K562 (cell line): Measurements from ENCODE around the gene UBE2L6. TPM values are rescaled to one million over a fixed set of nuclear protein-coding genes. Genes with fewer than 3 reads are reported as not detected.

ENCODE experiments used
- ATAC-seq: fragments of 200-7000 bp; cut with Tn5 transposase; 3 replicates; pipeline ENCODE4 v1.9.1; 2020; ENCODE audit warnings: moderate library complexity
- BruUV-seq: library from RNA; stranded (reverse); fragments of 400-500 nt; replicated peaks from 2 replicates; lab custom pipeline; 2021; lab: Mats Ljungman, UMichigan
- CTCF ChIA-PET: fragments of 300-600 bp; formaldehyde crosslinking; extraction: SDS; loops from one replicate; lab custom pipeline; 2021; ENCODE audit warnings: low intra/inter-chr PET ratio; lab: Yijun Ruan, JAX
- POLR2A ChIA-PET: fragments of 300-600, 350-650 bp; sonication (Branson Sonifier 250); formaldehyde crosslinking; extraction: SDS; loops from one replicate; lab custom pipeline; 2021; ENCODE audit warnings: antibody characterized with exemption, inconsistent platforms; lab: Yijun Ruan, JAX
- DNase-seq, 4 experiments: peaks; one replicate each; pipeline versions ENCODE4 v3.0.0 to v3.0.0-alpha.2; 2011 to 2018; ENCODE audit warnings: low spot score in 3 of 4, mixed read lengths in 3 of 4; ENCODE audit errors: extremely low read depth in 1 of 4
- FAIRE-seq: peaks from 2 replicates; lab custom pipeline; 2011; peaks lifted over from hg19 to GRCh38; lab: Jason Lieb, UNC
- H2AFZ ChIP-seq: 2 replicates; pipeline ENCODE4 v1.6.0; 2011; ENCODE audit warnings: low read depth, low read length, control low read depth, inconsistent platforms
- H3K27ac ChIP-seq: fragments of 200-600 bp; 3 replicates; pipeline ENCODE4 v1.8.0; 2011; ENCODE audit warnings: low read depth, mild to moderate bottlenecking, control low read depth, inconsistent platforms, low read length, moderate library complexity, mixed read lengths; ENCODE audit errors: extremely low read depth
- H3K27me3 ChIP-seq, 2 experiments: fragments of 300-600 bp in 1 of 2; 2 replicates in 1 of 2; 3 replicates in 1 of 2; pipeline versions ENCODE4 v1.6.0 to v1.8.0; 2011; ENCODE audit warnings: inconsistent platforms in 2 of 2, low read length in 2 of 2, mild to moderate bottlenecking in 1 of 2, mixed read lengths in 1 of 2, moderate library complexity in 1 of 2; ENCODE audit not compliant: control insufficient read depth in 2 of 2, insufficient read depth in 2 of 2
- H3K36me3 ChIP-seq: fragments of 300-600 bp; 3 replicates; pipeline ENCODE4 v1.8.0; 2011; ENCODE audit warnings: mild to moderate bottlenecking, low read length, inconsistent platforms; ENCODE audit not compliant: control insufficient read depth, insufficient read depth
- H3K4me1 ChIP-seq, 2 experiments: fragments of 200-600 bp in 1 of 2; replicated peaks in 1 of 2; 2 replicates in 1 of 2; 3 replicates in 1 of 2; pipeline versions ENCODE4 v1.5.1 to v1.8.0; 2011; ENCODE audit warnings: inconsistent platforms in 2 of 2, low read length in 2 of 2, mild to moderate bottlenecking in 1 of 2, mixed read lengths in 1 of 2, moderate library complexity in 1 of 2; ENCODE audit not compliant: control insufficient read depth in 2 of 2, insufficient read depth in 2 of 2
- H3K4me2 ChIP-seq: 2 replicates; pipeline ENCODE4 v1.6.1; 2011; ENCODE audit warnings: low read length, control low read depth, inconsistent platforms, mixed read lengths; ENCODE audit not compliant: insufficient read depth
- H3K4me3 ChIP-seq: fragments of 200-600 bp; sonication (generic), shearing (Covaris generic); 2 replicates; pipeline ENCODE4 v1.5.1; 2016; ENCODE audit warnings: control low read depth, inconsistent platforms
- H3K79me2 ChIP-seq: fragments of 200-600 bp; 3 replicates; pipeline ENCODE4 v1.8.0; 2011; ENCODE audit warnings: low read length, inconsistent platforms; ENCODE audit not compliant: control insufficient read depth, insufficient read depth
- H3K9ac ChIP-seq, 2 experiments: 2 replicates each; pipeline versions ENCODE4 v1.6.0 to v1.6.1; 2011; ENCODE audit warnings: low read depth in 2 of 2, low read length in 2 of 2, control low read depth in 1 of 2, inconsistent platforms in 1 of 2, mild to moderate bottlenecking in 1 of 2, mixed read lengths in 1 of 2; ENCODE audit not compliant: insufficient read depth in 1 of 2
- H3K9me1 ChIP-seq: one replicate; pipeline ENCODE4 v1.6.0; 2011; ENCODE audit warnings: inconsistent platforms, mild to moderate bottlenecking, low read length, moderate library complexity; ENCODE audit not compliant: control insufficient read depth, insufficient read depth
- H3K9me3 ChIP-seq: replicated peaks from 2 replicates; pipeline ENCODE4 v1.5.1; 2011; ENCODE audit warnings: low read depth, low read length, inconsistent platforms; ENCODE audit not compliant: control insufficient read depth, insufficient read depth
- H4K20me1 ChIP-seq: replicated peaks from 2 replicates; pipeline ENCODE4 v1.6.1; 2011; ENCODE audit warnings: low read length, inconsistent platforms, mixed read lengths; ENCODE audit not compliant: control insufficient read depth, insufficient read depth
- CEBPG ChIP-seq, 3 experiments: fragments of 200-800 bp in 1 of 3; sonication (Bioruptor generic) in 1 of 3; sonication (generic) in 1 of 3; formaldehyde crosslinking in 1 of 3; IDR thresholded peaks in 2 of 3; conservative IDR thresholded peaks in 1 of 3; 2 replicates each; pipeline versions ENCODE4 v1.6.1 to v1.8.0; 2016 to 2022; ENCODE audit warnings: missing compliant biosample characterization in 2 of 3, missing genetic modification characterization in 2 of 3, mild to moderate bottlenecking in 1 of 3, missing genetic modification reagents in 1 of 3
- GTF2A2 ChIP-seq: IDR thresholded peaks from 2 replicates; pipeline ENCODE4 v1.6.1; 2016; ENCODE audit warnings: mild to moderate bottlenecking, missing genetic modification characterization, missing compliant biosample characterization
- NR4A1 ChIP-seq, 2 experiments: fragments of 250-450 bp in 1 of 2; fragments of 450-650 bp in 1 of 2; sonication (Bioruptor Pico) in 1 of 2; IDR thresholded peaks; 2 replicates each; pipeline versions ENCODE4 v1.4.0 to v1.6.1; 2016 to 2020; ENCODE audit warnings: mild to moderate bottlenecking in 2 of 2, missing compliant biosample characterization in 1 of 2, missing genetic modification characterization in 1 of 2, moderate library complexity in 1 of 2
- PTRF ChIP-seq: fragments of 450-650 bp; IDR thresholded peaks from 2 replicates; pipeline ENCODE4 v1.6.1; 2016; ENCODE audit warnings: mild to moderate bottlenecking, missing genetic modification characterization, missing compliant biosample characterization
- ZNF384 ChIP-seq: IDR thresholded peaks from 2 replicates; pipeline ENCODE4 v1.6.1; 2012; ENCODE audit warnings: low read depth, low read length, improper control_type of control experiment
- ZNF707 ChIP-seq: fragments of 250-450 bp; sonication (Bioruptor Pico); conservative IDR thresholded peaks from 2 replicates; pipeline ENCODE4 v1.8.0; 2022; ENCODE audit warnings: inconsistent platforms, mild to moderate bottlenecking, moderate library complexity
- ZNF766 ChIP-seq: fragments of 200-800 bp; sonication (Bioruptor generic); conservative IDR thresholded peaks from 2 replicates; pipeline ENCODE4 v1.6.1; 2016; ENCODE audit warnings: missing genetic modification characterization, missing compliant biosample characterization
- WGBS: fragments of 100-300 bp; shearing (Covaris generic); methylation state at CpG from one replicate; pipeline ENCODE4 v1.1.6; 2016; ENCODE audit warnings: low coverage, mixed read lengths; ENCODE audit not compliant: insufficient coverage; ENCODE audit errors: missing lambda C conversion rate; 5-methylcytosine and 5-hydroxymethylcytosine counted together
- in situ Hi-C: fragments of 300-500 bp; cut with MboI; formaldehyde crosslinking; loops from 4 replicates; pipeline ENCODE4 v1.15.0; 2018; ENCODE audit warnings: inconsistent platforms, mixed read lengths
- intact Hi-C: fragments of 100-400 bp; cut with micrococcal nuclease; formaldehyde crosslinking; loops from 2 replicates; pipeline ENCODE4 v1.14.2; 2022
- polyA plus RNA-seq, 8 experiments: library from polyadenylated mRNA; depleted of rRNA in 4 of 8; stranded (reverse) in 5 of 8; unstranded in 3 of 8; fragments of >200 nt; fragmentation: Nextera tagmentation in 2 of 8; fragmentation: Illumina TruSeq in 1 of 8; extraction: Ambion mirVana in 2 of 8; extraction: Trizol in 1 of 8; gene quantifications; 2 replicates each; pipeline versions ENCODE4 v1.2.1 to v1.2.3, GENCODE V29; 2011 to 2014; ENCODE audit warnings: inconsistent platforms in 1 of 8, missing spikeins in 1 of 8
- total RNA-seq, 7 experiments: library from RNA; depleted of rRNA in 6 of 7; stranded (reverse); fragments of >200 nt in 6 of 7; fragmentation: Illumina TruSeq in 2 of 7; extraction: Trizol in 2 of 7; gene quantifications; 2 replicates each; pipeline versions ENCODE4 v1.2.1 to v1.2.3, GENCODE V29; 2011 to 2021; ENCODE audit warnings: low replicate concordance in 1 of 7

Gene UBE2L6
- total and polyA plus RNA-seq, 9 of the 15 experiments (the other 6 are each of a cell fraction or from before 2014, with no cell fraction given) = 5.9 to 24.9 (median 9.7) TPM

GRCh38 chr11:57596266-57596885 lies 28.9 kb upstream of the UBE2L6 start:
- 9% methylated on average over 5 of the region's 5 CpGs for WGBS
- Histone ChIP-seq H4K20me1 (no peaks in the 10 kb centered on the region), H3K4me1 (peaks cover 0 to 6% of the 10 kb centered on the region in 2 experiments; a peak in 2 of 5 replicates), H3K79me2 (no peaks in the 10 kb centered on the region), H3K9me1 (no peaks in the 10 kb centered on the region), H3K36me3 (no peaks in the 10 kb centered on the region), H3K4me2 (no peak overlapping the region), H3K27ac (no peak overlapping the region), H2AFZ (no peak overlapping the region), H3K9ac (no peak overlapping the region), H3K27me3 (peaks cover 40 to 47% of the 10 kb centered on the region in 2 experiments; a peak in 4 of 5 replicates), H3K9me3 (no peaks in the 10 kb centered on the region), H3K4me3 (no peak overlapping the region)
- TF ChIP-seq ZNF707 (CRISPR knock-in tag) (no peak), ZNF384 (0 out of 2 replicates have a peak, but pooled peaks have one; percentile 44), GTF2A2 (tag) (no peak)
- no TSS peak for BruUV-seq
- DNase-seq = no peak
- POLR2A ChIA-PET = interaction anchor here (1.1 to 1.4 kb wide), 3 partner anchors 12 to 123 kb away, joined by 3 to 4 read pairs (median 4); no protein-coding TSS in a partner anchor
- in situ Hi-C loops = no loop called here
- no peak for FAIRE-seq
- no peak for ATAC-seq
- intact Hi-C loops = no loop called here
- CTCF ChIA-PET = no interaction called here

- DNase-seq (no peak), ATAC-seq (no peak), FAIRE-seq (no peak)
- no peak overlapping the region for H3K4me2 ChIP-seq
- peaks cover 10 to 25% of the 10 kb centered on the region in 2 experiments; a peak in 3 of 5 replicates for H3K27me3 ChIP-seq
- 11% methylated on average over 3 of the region's 3 CpGs for WGBS
- H3K4me1 ChIP-seq = no peaks in the 10 kb centered on the region
- H3K36me3 ChIP-seq = no peaks in the 10 kb centered on the region
- H3K27ac ChIP-seq = no peak overlapping the region
- ChIA-PET POLR2A (no interaction called here), CTCF (no interaction called here)
- TF ChIP-seq ZNF766 (CRISPR knock-in tag) (peak; percentile 40; the same call in 1 of the 2 replicates), CEBPG (CRISPR knock-in tag; IDR thresholded peaks at IDR 0.05) (peak; percentile 11; the same call in 1 of the 2 replicates), CEBPG (tag; conservative IDR thresholded peaks at IDR 0.05 in 1 of 2, IDR thresholded peaks at IDR 0.05 in 1 of 2) (no peak), NR4A1 (CRISPR knock-in tag; IDR thresholded peaks at IDR 0.05) (no peak), NR4A1 (tag; IDR thresholded peaks at IDR 0.05) (no peak), PTRF (tag) (no peak)
- no peaks in the 10 kb centered on the region for H3K79me2 ChIP-seq
- no peaks in the 10 kb centered on the region for H3K9me3 ChIP-seq
- H2AFZ ChIP-seq = no peak overlapping the region
- intact Hi-C loops = no loop called here
- H3K9ac ChIP-seq = no peak overlapping the region
- H3K9me1 ChIP-seq = no peaks in the 10 kb centered on the region
- no TSS peak for BruUV-seq
- H4K20me1 ChIP-seq = no peaks in the 10 kb centered on the region
- H3K4me3 ChIP-seq = no peak overlapping the region
- in situ Hi-C loops = no loop called here
Observed at GRCh38 chr11:57588046-57588710, 20.7 kb upstream of the UBE2L6 start.
